H9 (cell line): ENCODE data around the gene DRD4. TPM values are rescaled to one million over a fixed set of nuclear protein-coding genes. Genes with fewer than 3 reads are reported as not detected.
A peak's percentile ranks its signal among the peaks of the same experiment; 100 is the strongest.

Experiments
- DNase-seq: peaks from one replicate; pipeline ENCODE4 v3.0.0-alpha.2; 2017
- H2AFZ ChIP-seq: one replicate; pipeline ENCODE4 v1.6.1; 2013; ENCODE audit warnings: mild to moderate bottlenecking, low read length, control low read depth, moderate library complexity
- H2AK5ac ChIP-seq: 2 replicates; pipeline ENCODE4 v1.6.1; 2013; ENCODE audit warnings: low read length, control low read depth, mixed read lengths; ENCODE audit not compliant: insufficient read length
- H2BK120ac ChIP-seq: one replicate; pipeline ENCODE4 v1.6.1; 2013; ENCODE audit warnings: low read depth, mild to moderate bottlenecking, low read length, control low read depth, inconsistent platforms; ENCODE audit not compliant: poor library complexity, severe bottlenecking
- H2BK12ac ChIP-seq: 2 replicates; pipeline ENCODE4 v1.6.1; 2013; ENCODE audit warnings: low read length, control low read depth, mixed read lengths, low read depth; ENCODE audit not compliant: insufficient read length
- H2BK15ac ChIP-seq: 2 replicates; pipeline ENCODE4 v1.6.1; 2013; ENCODE audit warnings: low read depth, low read length, control low read depth
- H2BK20ac ChIP-seq: one replicate; pipeline ENCODE4 v1.6.1; 2013; ENCODE audit warnings: low read depth, mild to moderate bottlenecking, low read length, control low read depth, inconsistent platforms; ENCODE audit not compliant: poor library complexity, severe bottlenecking
- H2BK5ac ChIP-seq: 2 replicates; pipeline ENCODE4 v1.6.1; 2013; ENCODE audit warnings: low read length, control low read depth, mixed read lengths; ENCODE audit not compliant: insufficient read length
- H3K14ac ChIP-seq: 2 replicates; pipeline ENCODE4 v1.6.1; 2013; ENCODE audit warnings: low read length, control low read depth; ENCODE audit not compliant: insufficient read depth
- H3K18ac ChIP-seq: 2 replicates; pipeline ENCODE4 v1.6.1; 2013; ENCODE audit warnings: low read depth, mild to moderate bottlenecking, mixed read lengths, low read length, control low read depth; ENCODE audit not compliant: insufficient read length
- H3K23ac ChIP-seq: 2 replicates; pipeline ENCODE4 v1.6.1; 2013; ENCODE audit warnings: low read length, control low read depth, mixed read lengths, low read depth; ENCODE audit not compliant: insufficient read length
- H3K23me2 ChIP-seq: 2 replicates; pipeline ENCODE4 v1.6.1; 2013; ENCODE audit warnings: low read depth, mild to moderate bottlenecking, mixed read lengths, low read length, control low read depth; ENCODE audit not compliant: insufficient read length, poor library complexity, severe bottlenecking
- H3K27ac ChIP-seq: 2 replicates; pipeline ENCODE4 v1.5.1; 2013; ENCODE audit warnings: low read length, control low read depth, mixed read lengths, low read depth; ENCODE audit not compliant: insufficient read length
- H3K27me3 ChIP-seq: 2 replicates; pipeline ENCODE4 v1.6.1; 2013; ENCODE audit warnings: low read length, control low read depth, inconsistent platforms; ENCODE audit not compliant: insufficient read depth
- H3K4ac ChIP-seq: 2 replicates; pipeline ENCODE4 v1.6.1; 2013; ENCODE audit warnings: low read depth, mild to moderate bottlenecking, control low read depth, inconsistent platforms, low read length, moderate library complexity
- H3K4me1 ChIP-seq: 2 replicates; pipeline ENCODE4 v1.6.1; 2013; ENCODE audit warnings: low read length, control low read depth, inconsistent platforms; ENCODE audit not compliant: insufficient read depth
- H3K4me2 ChIP-seq: 2 replicates; pipeline ENCODE4 v1.6.1; 2013; ENCODE audit warnings: low read length, control low read depth, mixed read lengths; ENCODE audit not compliant: insufficient read length, insufficient read depth
- H3K56ac ChIP-seq: 2 replicates; pipeline ENCODE4 v1.6.1; 2013; ENCODE audit warnings: low read depth, mild to moderate bottlenecking, mixed read lengths, low read length, control low read depth; ENCODE audit not compliant: insufficient read length
- H3K79me1 ChIP-seq: 2 replicates; pipeline ENCODE4 v1.6.1; 2013; ENCODE audit warnings: low read depth, mild to moderate bottlenecking, moderate library complexity, low read length, control low read depth, inconsistent platforms; ENCODE audit not compliant: insufficient read depth, poor library complexity, severe bottlenecking
- H3K79me2 ChIP-seq: 2 replicates; pipeline ENCODE4 v1.6.1; 2013; ENCODE audit warnings: low read length, control low read depth, inconsistent platforms; ENCODE audit not compliant: insufficient read depth
- H3K9ac ChIP-seq: 2 replicates; pipeline ENCODE4 v1.6.1; 2013; ENCODE audit warnings: low read length, control low read depth, mixed read lengths; ENCODE audit not compliant: insufficient read length; ENCODE audit errors: extremely low read depth
- H3K9me3 ChIP-seq: one replicate; pipeline ENCODE4 v1.6.1; 2013; ENCODE audit warnings: low read depth, low read length, inconsistent platforms; ENCODE audit not compliant: control insufficient read depth
- H3T11ph ChIP-seq: one replicate; pipeline ENCODE4 v1.6.1; 2013; ENCODE audit warnings: mild to moderate bottlenecking, low read length, control low read depth, inconsistent platforms
- H4K20me1 ChIP-seq: one replicate; pipeline ENCODE4 v1.6.1; 2013; ENCODE audit not compliant: control insufficient read depth, insufficient read length, insufficient read depth
- H4K5ac ChIP-seq: 2 replicates; pipeline ENCODE4 v1.6.1; 2013; ENCODE audit warnings: low read depth, mild to moderate bottlenecking, mixed read lengths, low read length, control low read depth; ENCODE audit not compliant: insufficient read length
- H4K8ac ChIP-seq: replicated peaks from 2 replicates; pipeline ENCODE4 v1.6.1; 2013; ENCODE audit warnings: low read length, control low read depth, mixed read lengths, low read depth; ENCODE audit not compliant: insufficient read length
- H4K91ac ChIP-seq: 2 replicates; pipeline ENCODE4 v1.6.1; 2013; ENCODE audit warnings: low read depth, mild to moderate bottlenecking, moderate library complexity, mixed read lengths, low read length, control low read depth; ENCODE audit not compliant: insufficient read length
- H3K27ac Mint-ChIP-seq, 3 experiments: 2 replicates in 2 of 3; 3 replicates in 1 of 3; pipeline ENCODE4 v1.8.0; 2020 to 2021; ENCODE audit warnings: mixed read lengths in 3 of 3, mild to moderate bottlenecking in 1 of 3, moderate library complexity in 1 of 3
- H3K27me3 Mint-ChIP-seq: 2 replicates; pipeline ENCODE4 v1.8.0; 2021; ENCODE audit warnings: low read depth, mild to moderate bottlenecking, moderate library complexity, mixed read lengths
- H3K36me3 Mint-ChIP-seq, 3 experiments: 2 replicates in 2 of 3; 3 replicates in 1 of 3; pipeline ENCODE4 v1.8.0; 2020 to 2021; ENCODE audit warnings: low read depth in 3 of 3, mixed read lengths in 3 of 3; ENCODE audit not compliant: insufficient read depth in 1 of 3
- H3K4me1 Mint-ChIP-seq, 2 experiments: 2 replicates each; pipeline ENCODE4 v1.8.0; 2020; ENCODE audit warnings: mixed read lengths in 2 of 2
- H3K4me3 Mint-ChIP-seq, 2 experiments: 2 replicates in 1 of 2; 3 replicates in 1 of 2; pipeline ENCODE4 v1.8.0; 2020 to 2021; ENCODE audit warnings: mild to moderate bottlenecking in 2 of 2, mixed read lengths in 2 of 2, moderate library complexity in 1 of 2
- H3K9me3 Mint-ChIP-seq, 2 experiments: 2 replicates in 1 of 2; 3 replicates in 1 of 2; pipeline ENCODE4 v1.8.0; 2020; ENCODE audit warnings: mild to moderate bottlenecking in 2 of 2, mixed read lengths in 2 of 2, moderate library complexity in 1 of 2
- CTCF ChIP-seq: fragments of 200-600 bp; sonication (generic); conservative IDR thresholded peaks from 3 replicates; pipeline ENCODE4 v1.8.0; 2021; ENCODE audit warnings: antibody characterized with exemption, mild to moderate bottlenecking
- WGBS: extraction: QIAGEN DNeasy Blood & Tissue Kit; methylation state at CpG from one replicate; pipeline ENCODE4 v1.1.7; 2013; ENCODE audit warnings: missing lambda C conversion rate, low lambda C conversion rate, mixed read lengths; ENCODE audit not compliant: insufficient read length; ENCODE audit errors: extremely low coverage; 5-methylcytosine and 5-hydroxymethylcytosine counted together
- total RNA-seq: library from RNA; stranded (reverse); gene quantifications from 2 replicates; pipeline ENCODE4 v1.2.1, GENCODE V29; 2021

Gene DRD4
- total RNA-seq, 1 experiment from 2014 or later = 6.8 TPM

- no peaks in the 10 kb centered on the region for H3K9me3 ChIP-seq
- Mint-ChIP-seq H3K27me3 (no peaks in the 10 kb centered on the region), H3K36me3 (peaks cover 3 to 13% (median 12%) of the 10 kb centered on the region in 3 experiments; a peak in 6 of 7 replicates), H3K9me3 (no peaks in the 10 kb centered on the region), H3K27ac (peak overlapping the region in 1 of 3 experiments; percentile 44; a peak in 1 of 7 replicates), H3K4me3 (peak overlapping the region; percentile 73 to 82; a peak in 4 of 5 replicates), H3K4me1 (peaks cover 4 to 6% of the 10 kb centered on the region in 2 experiments; a peak in 3 of 4 replicates)
- H4K20me1 ChIP-seq = no peaks in the 10 kb centered on the region
- no CpG with 5 or more reads among the region's 39 CpGs for WGBS
- no peak overlapping the region for H3K14ac ChIP-seq
- H3K4me1 ChIP-seq = no peaks in the 10 kb centered on the region
- H2BK5ac ChIP-seq = no peak overlapping the region
- H3K27me3 ChIP-seq = no peaks in the 10 kb centered on the region
- H2AFZ ChIP-seq = no peak overlapping the region
- no peak overlapping the region for H4K5ac ChIP-seq
- no peaks in the 10 kb centered on the region for H3K79me2 ChIP-seq
- H3K9ac ChIP-seq = no peak overlapping the region
- H3K27ac ChIP-seq = no peak overlapping the region
- no peak overlapping the region for H4K8ac ChIP-seq
- H3K23me2 ChIP-seq = peaks cover 4% of the 10 kb centered on the region
- no peak overlapping the region for H4K91ac ChIP-seq
- H2BK120ac ChIP-seq = no peak overlapping the region
- H2BK12ac ChIP-seq = no peak overlapping the region
- no peak overlapping the region for H3K23ac ChIP-seq
- no peak overlapping the region for H3K56ac ChIP-seq
- no peaks in the 10 kb centered on the region for H3K79me1 ChIP-seq
- H3T11ph ChIP-seq = no peak overlapping the region
- H3K18ac ChIP-seq = no peak overlapping the region
- H2BK15ac ChIP-seq = no peak overlapping the region
- DNase-seq = no peak
- no peak overlapping the region for H2BK20ac ChIP-seq
- H3K4me2 ChIP-seq = peak overlapping the region; percentile 35
- no peak overlapping the region for H2AK5ac ChIP-seq
- TF ChIP-seq CTCF = no peak
- H3K4ac ChIP-seq = no peak overlapping the region
Measured at GRCh38 chr11:616320-617198, 20.5 kb upstream of the DRD4 start.
